ENCODE results near the gene SINHCAF. TPM values are rescaled to one million over a fixed set of nuclear protein-coding genes. Genes with fewer than 3 reads are reported as not detected.

SINHCAF gene
- total and polyA plus RNA-seq, 2 donors from 2014 or later, result 33.1 to 96.2 TPM

DNA sequence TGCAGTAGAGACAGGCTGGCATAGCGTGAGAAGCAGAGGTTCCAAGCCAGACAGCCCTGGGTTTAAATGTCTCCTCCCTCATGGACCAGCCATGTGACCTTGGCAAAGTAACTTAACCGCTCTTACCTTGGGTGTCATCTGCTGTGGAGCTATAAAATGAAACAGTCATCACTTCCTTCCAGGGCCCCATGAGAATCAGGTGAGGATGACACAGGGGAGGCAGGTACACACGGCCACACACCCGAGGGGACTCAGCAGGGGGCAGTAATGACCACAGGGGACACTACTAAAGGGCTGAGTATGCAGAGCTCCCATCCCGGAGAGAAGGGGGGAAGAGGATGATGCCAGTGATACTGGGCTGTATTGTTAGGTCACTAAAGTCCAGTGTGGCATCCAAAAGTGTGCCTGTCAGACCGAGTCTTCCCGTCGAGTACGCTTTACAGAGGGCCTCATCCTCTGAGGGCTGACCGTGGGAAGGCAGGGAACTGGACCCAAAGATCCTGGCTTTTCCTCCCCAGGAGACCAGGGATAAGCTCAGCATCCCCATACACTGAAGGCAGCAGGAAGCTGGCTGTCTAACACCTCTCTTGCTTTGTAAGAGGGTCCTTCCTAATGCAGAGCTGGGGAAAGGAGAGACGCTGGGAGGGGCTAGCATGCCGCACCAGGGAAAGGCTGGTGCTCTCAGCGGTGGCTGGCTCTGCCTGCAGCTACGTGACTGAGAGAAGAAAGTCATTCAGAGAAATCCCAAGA, 94.2 kb downstream of the SINHCAF start:
- DNase-seq (no peak), FAIRE-seq (no peak)
- Histone ChIP-seq H3K36me3 (ENCODE audit: control insufficient read depth in 2 of 3, insufficient read depth in 3 of 3, low read length in 3 of 3) (no peaks in the 10 kb centered on the region), H3K9me3 (ENCODE audit: control insufficient read depth in 2 of 3, insufficient read depth in 1 of 3, low read length in 3 of 3) (no peaks in the 10 kb centered on the region), H3K9ac (ENCODE audit: low read length in 3 of 3) (no peak overlapping the region), H3K27ac (ENCODE audit: low read depth in 2 of 2, low read length in 2 of 2) (no peak overlapping the region), H3K27me3 (ENCODE audit: control insufficient read depth, insufficient read depth, low read length) (no peaks in the 10 kb centered on the region), H3K4me3 (ENCODE audit: low read length in 3 of 3) (no peak overlapping the region), H3K4me1 (ENCODE audit: control insufficient read depth in 2 of 3, insufficient read depth in 2 of 3, low read depth in 1 of 3, low read length in 3 of 3) (peaks cover 0 to 3% (median 2%) of the 10 kb centered on the region in 3 donors)
- intact Hi-C loops (cut with DNase I), result no loop called here
- TF ChIP-seq, protein P1, sequence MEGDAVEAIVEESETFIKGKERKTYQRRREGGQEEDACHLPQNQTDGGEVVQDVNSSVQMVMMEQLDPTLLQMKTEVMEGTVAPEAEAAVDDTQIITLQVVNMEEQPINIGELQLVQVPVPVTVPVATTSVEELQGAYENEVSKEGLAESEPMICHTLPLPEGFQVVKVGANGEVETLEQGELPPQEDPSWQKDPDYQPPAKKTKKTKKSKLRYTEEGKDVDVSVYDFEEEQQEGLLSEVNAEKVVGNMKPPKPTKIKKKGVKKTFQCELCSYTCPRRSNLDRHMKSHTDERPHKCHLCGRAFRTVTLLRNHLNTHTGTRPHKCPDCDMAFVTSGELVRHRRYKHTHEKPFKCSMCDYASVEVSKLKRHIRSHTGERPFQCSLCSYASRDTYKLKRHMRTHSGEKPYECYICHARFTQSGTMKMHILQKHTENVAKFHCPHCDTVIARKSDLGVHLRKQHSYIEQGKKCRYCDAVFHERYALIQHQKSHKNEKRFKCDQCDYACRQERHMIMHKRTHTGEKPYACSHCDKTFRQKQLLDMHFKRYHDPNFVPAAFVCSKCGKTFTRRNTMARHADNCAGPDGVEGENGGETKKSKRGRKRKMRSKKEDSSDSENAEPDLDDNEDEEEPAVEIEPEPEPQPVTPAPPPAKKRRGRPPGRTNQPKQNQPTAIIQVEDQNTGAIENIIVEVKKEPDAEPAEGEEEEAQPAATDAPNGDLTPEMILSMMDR (IDR thresholded peaks at IDR 0.05; ENCODE audit: borderline replicate concordance, extremely low read depth, insufficient read depth), result no peak
